ENCODE data around the gene NOXRED1.

- TF ChIP-seq SUZ12 (IDR thresholded peaks at IDR 0.05; ENCODE audit: extremely low read depth, insufficient read depth, insufficient read length) (no peak), YY1 (IDR thresholded peaks at IDR 0.05; ENCODE audit: insufficient read depth, insufficient read length) (no peak)
These were observed 2.1 kb downstream of the NOXRED1 start for GRCh38 chr14:77421201-77421600.

All from NT2/D1 (cell line).